Measurements from ENCODE around the gene SETD2. TPM values are rescaled to one million over a fixed set of nuclear protein-coding genes. Genes with fewer than 3 reads are reported as not detected.

Gene SETD2
- polyA plus RNA-seq, 4 donors, result 15.9 to 38.3 (median 18.7) TPM

DNA sequence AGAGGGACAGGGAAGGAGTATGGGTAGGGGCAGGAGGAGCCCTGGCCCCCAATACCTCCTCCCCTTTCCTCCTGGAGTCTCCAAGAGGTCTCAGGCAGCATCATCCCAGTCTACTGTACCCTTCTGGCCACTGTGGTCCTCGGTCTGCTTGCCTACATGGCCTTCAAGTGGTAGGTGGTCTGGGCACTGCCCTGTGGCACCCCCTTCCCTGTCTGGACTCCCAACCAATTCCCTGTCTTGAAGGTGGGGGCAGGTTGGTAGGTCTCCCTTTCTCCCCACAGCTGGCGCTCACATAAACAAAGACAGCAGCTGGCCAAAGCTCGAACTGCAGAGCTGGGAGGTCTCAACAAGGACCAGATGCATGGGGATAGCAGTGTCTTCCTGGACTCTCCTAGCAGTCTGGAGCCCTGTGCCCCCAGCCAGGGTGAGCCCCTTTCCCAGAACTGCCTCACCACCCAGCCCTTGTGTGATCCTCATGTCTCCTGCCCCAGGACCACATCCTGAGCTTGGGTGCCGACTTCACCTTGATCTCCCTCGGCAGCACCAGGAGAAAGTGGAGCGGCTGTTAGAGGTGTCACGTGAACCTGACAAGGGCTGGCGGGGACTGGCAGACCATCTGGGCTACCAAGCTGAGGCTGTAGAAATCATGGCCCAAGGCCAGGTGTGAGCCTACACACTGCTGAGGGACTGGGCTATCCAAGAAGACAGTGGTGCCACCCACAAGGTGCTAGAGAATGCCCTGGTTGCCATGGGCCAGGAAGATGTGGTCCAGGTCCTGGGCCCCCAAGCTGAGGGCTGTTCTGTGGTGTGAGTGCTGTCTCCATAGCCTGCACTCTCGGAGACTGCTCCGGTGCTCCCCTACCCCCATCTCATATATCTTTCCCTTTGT lies 151.3 kb downstream of the SETD2 start:
- peaks cover 3 to 49% (median 4%) of the 10 kb centered on the region in 3 donors for H3K4me1 ChIP-seq (ENCODE audit: control insufficient read depth in 3 of 3, insufficient read depth in 2 of 3, low read depth in 1 of 3, low read length in 2 of 3)
- H3K27me3 ChIP-seq (ENCODE audit: control insufficient read depth in 3 of 3, insufficient read depth in 3 of 3, low read length in 3 of 3), result no peaks in the 10 kb centered on the region
- no peak overlapping the region for H3K27ac ChIP-seq (ENCODE audit: low read depth in 1 of 3, low read length in 2 of 3)
- 84 to 86% (median 85%) methylated on average over 9 to 10 of the region's 10 CpGs for WGBS, 3 donors
- FAIRE-seq (no peak), DNase-seq (no peak)
- H3K36me3 ChIP-seq (ENCODE audit: control insufficient read depth in 3 of 3, insufficient read depth in 2 of 3, low read depth in 1 of 3, low read length in 3 of 3), result peaks cover 3 to 60% (median 6%) of the 10 kb centered on the region in 3 donors
- H3K9me3 ChIP-seq (ENCODE audit: control insufficient read depth in 2 of 2, insufficient read depth in 1 of 2, low read depth in 1 of 2, low read length in 1 of 2), result no peaks in the 10 kb centered on the region
- H3K4me3 ChIP-seq (ENCODE audit: low read depth in 1 of 3, low read length in 3 of 3), result no peak overlapping the region

DNA sequence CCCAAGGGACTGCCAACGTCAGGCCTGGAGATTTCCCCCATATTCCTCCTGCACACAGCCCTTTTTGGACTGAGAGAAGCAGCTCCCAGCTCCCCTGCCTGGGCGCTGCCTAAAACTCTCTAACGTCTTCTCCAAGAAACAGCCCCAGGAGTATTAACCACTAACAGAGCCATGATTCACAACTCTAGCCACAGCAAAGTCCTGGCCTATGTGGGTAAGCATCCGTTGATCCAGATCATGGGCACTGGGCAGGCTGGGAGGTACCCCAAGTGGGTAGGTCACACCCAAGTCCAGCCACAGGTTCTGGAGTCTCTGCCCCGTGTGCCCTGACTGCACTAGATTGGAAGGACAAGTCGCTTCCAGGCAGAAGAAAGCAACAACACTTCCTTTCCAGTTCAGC lies 152.5 kb downstream of the SETD2 start:
- no peaks in the 10 kb centered on the region for H3K9me3 ChIP-seq (ENCODE audit: control insufficient read depth in 2 of 2, insufficient read depth in 1 of 2, low read depth in 1 of 2, low read length in 1 of 2)
- peaks cover 0 to 61% (median 3%) of the 10 kb centered on the region in 3 donors for H3K36me3 ChIP-seq (ENCODE audit: control insufficient read depth in 3 of 3, insufficient read depth in 2 of 3, low read depth in 1 of 3, low read length in 3 of 3)
- H3K4me1 ChIP-seq (ENCODE audit: control insufficient read depth in 3 of 3, insufficient read depth in 2 of 3, low read depth in 1 of 3, low read length in 2 of 3), result peaks cover 3 to 39% (median 4%) of the 10 kb centered on the region in 3 donors
- H3K27me3 ChIP-seq (ENCODE audit: control insufficient read depth in 3 of 3, insufficient read depth in 3 of 3, low read length in 3 of 3), result no peaks in the 10 kb centered on the region
- H3K27ac ChIP-seq (ENCODE audit: low read depth in 1 of 3, low read length in 2 of 3), result no peak overlapping the region
- no peak overlapping the region for H3K4me3 ChIP-seq (ENCODE audit: low read depth in 1 of 3, low read length in 3 of 3)
- no peak for FAIRE-seq
- DNase-seq, result no peak
- 73 to 82% (median 81%) methylated on average over 6 of the region's 6 CpGs for WGBS, 3 donors

DNA sequence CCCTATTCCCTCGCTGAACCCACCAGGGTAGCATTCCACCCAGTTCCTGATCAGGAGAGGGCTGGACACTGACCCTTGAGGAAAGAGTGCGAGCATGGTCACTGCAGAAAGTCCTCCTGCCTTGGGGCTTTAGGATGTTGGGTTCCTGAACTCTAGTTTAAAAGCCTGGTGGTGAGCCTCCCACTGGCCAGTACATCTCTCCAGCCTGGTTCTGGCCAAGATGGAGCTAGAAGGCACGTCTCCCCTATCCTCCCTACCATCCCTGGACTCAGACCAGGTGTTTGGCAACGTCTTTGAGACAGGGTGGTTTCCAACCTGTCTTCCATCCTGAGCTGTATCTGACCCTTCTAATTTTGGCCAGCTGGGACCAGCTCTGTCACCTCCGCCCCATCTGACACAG lies 153.0 kb downstream of the SETD2 start:
- FAIRE-seq, result no peak
- no peak for DNase-seq
- H3K27me3 ChIP-seq (ENCODE audit: control insufficient read depth in 3 of 3, insufficient read depth in 3 of 3, low read length in 3 of 3), result no peaks in the 10 kb centered on the region
- H3K36me3 ChIP-seq (ENCODE audit: control insufficient read depth in 3 of 3, insufficient read depth in 2 of 3, low read depth in 1 of 3, low read length in 3 of 3), result peaks cover 0 to 63% (median 6%) of the 10 kb centered on the region in 3 donors
- no peak overlapping the region for H3K4me3 ChIP-seq (ENCODE audit: low read depth in 1 of 3, low read length in 3 of 3)
- H3K9me3 ChIP-seq (ENCODE audit: control insufficient read depth in 2 of 2, insufficient read depth in 1 of 2, low read depth in 1 of 2, low read length in 1 of 2), result no peaks in the 10 kb centered on the region
- H3K27ac ChIP-seq (ENCODE audit: low read depth in 1 of 3, low read length in 2 of 3), result no peak overlapping the region
- WGBS, 3 donors, result 81 to 85% (median 82%) methylated on average over 5 of the region's 5 CpGs
- H3K4me1 ChIP-seq (ENCODE audit: control insufficient read depth in 3 of 3, insufficient read depth in 2 of 3, low read depth in 1 of 3, low read length in 2 of 3), result peaks cover 3 to 34% (median 4%) of the 10 kb centered on the region in 3 donors

DNA sequence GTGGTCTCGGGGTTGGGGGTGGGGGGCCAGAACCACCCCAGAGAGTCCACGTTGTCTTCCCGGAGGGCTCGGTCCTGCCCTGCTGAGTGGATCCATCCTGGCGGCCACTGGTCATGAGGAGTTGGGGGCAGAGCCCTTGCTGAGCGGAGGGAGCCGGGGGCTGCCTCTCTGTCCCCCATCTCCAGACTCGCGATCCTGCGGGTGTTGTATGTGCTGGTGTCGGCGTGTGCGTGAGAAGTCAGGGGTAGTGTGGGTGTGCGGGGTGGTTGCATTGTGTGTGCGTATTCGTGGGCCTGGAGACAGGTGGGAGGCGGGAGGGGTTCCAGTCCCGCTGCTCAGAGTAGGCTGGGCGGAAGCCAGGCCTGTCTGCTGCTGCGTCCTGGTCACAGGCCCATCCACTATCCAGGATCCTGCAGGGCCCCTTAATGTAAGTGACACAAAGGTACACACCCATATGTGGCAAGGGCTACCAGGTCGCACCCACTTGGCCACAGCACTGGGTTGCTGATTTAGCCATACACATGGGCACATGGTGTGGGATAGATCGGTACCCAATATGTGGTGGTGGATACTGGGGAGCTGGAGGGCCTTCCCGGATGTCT lies 153.7 kb downstream of the SETD2 start:
- Histone ChIP-seq H3K4me3 (ENCODE audit: low read depth in 1 of 3, low read length in 3 of 3) (peak overlapping the region in 2 of 3 donors; percentile 22 to 79), H3K27me3 (ENCODE audit: control insufficient read depth in 3 of 3, insufficient read depth in 3 of 3, low read length in 3 of 3) (no peaks in the 10 kb centered on the region), H3K9me3 (ENCODE audit: control insufficient read depth in 2 of 2, insufficient read depth in 1 of 2, low read depth in 1 of 2, low read length in 1 of 2) (no peaks in the 10 kb centered on the region), H3K4me1 (ENCODE audit: control insufficient read depth in 3 of 3, insufficient read depth in 2 of 3, low read depth in 1 of 3, low read length in 2 of 3) (peaks cover 0 to 28% (median 3%) of the 10 kb centered on the region in 3 donors), H3K27ac (ENCODE audit: low read depth in 1 of 3, low read length in 2 of 3) (peak overlapping the region in 1 of 3 donors; percentile 85), H3K36me3 (ENCODE audit: control insufficient read depth in 3 of 3, insufficient read depth in 2 of 3, low read depth in 1 of 3, low read length in 3 of 3) (peaks cover 0 to 68% (median 10%) of the 10 kb centered on the region in 3 donors)
- WGBS, 3 donors, result 84 to 92% (median 92%) methylated on average over 20 to 23 of the region's 23 CpGs
- DNase-seq (no peak), FAIRE-seq (no peak)

DNA sequence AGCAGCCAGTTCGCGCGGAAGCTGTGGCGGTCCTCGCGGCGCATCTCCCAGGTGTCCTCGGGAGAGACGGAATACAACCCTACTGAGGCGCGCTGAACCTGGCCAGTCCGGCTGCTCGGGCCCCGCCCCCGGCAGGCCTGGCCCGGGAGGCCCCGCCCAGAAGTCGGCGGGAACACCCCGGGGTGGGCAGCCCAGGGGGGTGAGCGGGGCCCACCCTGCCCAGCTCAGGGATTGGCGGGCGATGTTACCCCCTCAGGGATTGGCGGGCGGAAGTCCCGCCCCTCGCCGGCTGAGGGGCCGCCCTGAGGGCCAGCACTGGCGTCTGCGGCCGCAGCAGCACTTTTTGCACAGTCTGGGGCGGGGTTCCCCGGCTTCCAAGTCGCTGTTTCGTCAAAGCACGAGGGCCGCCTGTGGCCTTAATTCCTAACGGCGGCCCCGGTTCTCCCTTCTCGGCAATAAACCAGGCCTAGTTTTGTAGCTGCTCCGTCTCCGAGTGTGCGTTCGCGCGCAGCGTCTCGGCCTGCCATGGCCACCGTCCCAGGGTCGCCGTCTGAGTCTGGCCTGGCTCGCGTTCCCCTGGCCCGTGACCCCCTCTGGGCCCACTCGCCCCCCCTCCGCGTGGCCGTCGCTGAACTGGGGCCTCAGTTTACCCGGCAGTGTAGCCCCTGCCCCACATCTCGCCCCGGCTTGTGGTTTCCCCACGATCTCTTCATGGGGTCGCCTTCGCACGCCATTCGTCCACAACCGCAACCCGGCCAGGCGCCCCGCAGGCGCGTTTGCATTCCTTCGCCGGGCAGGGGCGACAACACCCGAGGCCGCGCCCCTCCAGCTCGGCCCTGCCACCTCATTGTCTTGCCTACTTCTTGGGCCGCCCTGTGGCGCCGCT lies 154.4 kb downstream of the SETD2 start:
- 16 to 78% (median 63%) methylated on average over 73 to 85 of the region's 85 CpGs for whole genome bisulfite sequencing, 3 donors
- FAIRE-seq, result no peak
- Histone ChIP-seq H3K9me3 (ENCODE audit: control insufficient read depth in 2 of 2, insufficient read depth in 1 of 2, low read depth in 1 of 2, low read length in 1 of 2) (no peaks in the 10 kb centered on the region), H3K4me3 (ENCODE audit: low read depth in 1 of 3, low read length in 3 of 3) (peak overlapping the region; percentile 22 to 79 (median 32)), H3K36me3 (ENCODE audit: control insufficient read depth in 3 of 3, insufficient read depth in 2 of 3, low read depth in 1 of 3, low read length in 3 of 3) (peaks cover 0 to 71% (median 13%) of the 10 kb centered on the region in 3 donors), H3K4me1 (ENCODE audit: control insufficient read depth in 3 of 3, insufficient read depth in 2 of 3, low read depth in 1 of 3, low read length in 2 of 3) (peaks cover 0 to 25% (median 3%) of the 10 kb centered on the region in 3 donors), H3K27ac (ENCODE audit: low read depth in 1 of 3, low read length in 2 of 3) (peak overlapping the region; percentile 11 to 89 (median 85)), H3K27me3 (ENCODE audit: control insufficient read depth in 3 of 3, insufficient read depth in 3 of 3, low read length in 3 of 3) (no peaks in the 10 kb centered on the region)
- DNase-seq, result peak; percentile 14 to 95

DNA sequence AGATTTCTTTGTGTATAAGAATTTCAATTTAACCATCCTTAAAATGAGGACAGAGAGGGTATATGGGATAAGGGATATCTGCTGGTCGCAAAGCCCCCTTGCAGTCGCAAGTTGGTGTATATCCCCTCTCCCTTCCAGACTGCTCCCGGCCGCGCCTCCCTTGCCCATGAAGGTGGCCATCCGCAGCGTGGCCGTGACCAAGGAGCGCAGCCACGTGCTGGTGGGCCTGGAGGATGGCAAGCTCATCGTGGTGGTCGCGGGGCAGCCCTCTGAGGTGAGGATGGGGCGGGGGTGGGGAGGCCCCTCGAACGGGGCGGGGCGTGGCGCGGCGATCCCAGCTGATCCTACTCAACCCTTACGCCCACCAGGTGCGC lies 155.1 kb downstream of the SETD2 start:
- Histone ChIP-seq H3K27me3 (ENCODE audit: control insufficient read depth in 3 of 3, insufficient read depth in 3 of 3, low read length in 3 of 3) (no peaks in the 10 kb centered on the region), H3K36me3 (ENCODE audit: control insufficient read depth in 3 of 3, insufficient read depth in 2 of 3, low read depth in 1 of 3, low read length in 3 of 3) (peaks cover 0 to 73% (median 11%) of the 10 kb centered on the region in 3 donors), H3K4me3 (ENCODE audit: low read depth in 1 of 3, low read length in 3 of 3) (peak overlapping the region in 1 of 3 donors; percentile 79), H3K27ac (ENCODE audit: low read depth in 1 of 3, low read length in 2 of 3) (peak overlapping the region in 1 of 3 donors; percentile 89), H3K9me3 (ENCODE audit: control insufficient read depth in 2 of 2, insufficient read depth in 1 of 2, low read depth in 1 of 2, low read length in 1 of 2) (no peaks in the 10 kb centered on the region), H3K4me1 (ENCODE audit: control insufficient read depth in 3 of 3, insufficient read depth in 2 of 3, low read depth in 1 of 3, low read length in 2 of 3) (peaks cover 0 to 19% (median 3%) of the 10 kb centered on the region in 3 donors)
- WGBS, 3 donors, result 32 to 92% (median 68%) methylated on average over 13 to 23 of the region's 23 CpGs
- DNase-seq, result no peak
- no peak for FAIRE-seq

DNA sequence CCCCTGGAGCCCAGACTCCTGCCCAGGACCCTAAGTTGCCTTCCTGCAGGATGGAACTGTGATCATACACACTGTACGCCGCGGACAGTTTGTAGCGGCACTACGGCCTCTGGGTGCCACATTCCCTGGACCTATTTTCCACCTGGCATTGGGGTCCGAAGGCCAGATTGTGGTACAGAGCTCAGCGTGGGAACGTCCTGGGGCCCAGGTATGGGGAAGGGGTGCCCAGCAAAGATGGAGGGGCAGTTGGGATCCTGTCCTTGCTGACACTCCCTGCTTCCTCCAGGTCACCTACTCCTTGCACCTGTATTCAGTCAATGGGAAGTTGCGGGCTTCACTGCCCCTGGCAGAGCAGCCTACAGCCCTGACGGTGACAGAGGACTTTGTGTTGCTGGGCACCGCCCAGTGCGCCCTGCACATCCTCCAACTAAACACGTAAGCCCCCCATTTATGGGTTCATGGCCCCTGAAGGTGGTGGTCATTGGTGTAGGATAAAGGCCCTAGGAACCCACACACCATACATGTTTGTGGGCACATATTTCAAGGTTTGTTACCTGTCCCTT lies 155.6 kb downstream of the SETD2 start:
- no peaks in the 10 kb centered on the region for H3K9me3 ChIP-seq (ENCODE audit: control insufficient read depth in 2 of 2, insufficient read depth in 1 of 2, low read depth in 1 of 2, low read length in 1 of 2)
- peaks cover 0 to 73% (median 11%) of the 10 kb centered on the region in 3 donors for H3K36me3 ChIP-seq (ENCODE audit: control insufficient read depth in 3 of 3, insufficient read depth in 2 of 3, low read depth in 1 of 3, low read length in 3 of 3)
- no peak overlapping the region for H3K4me3 ChIP-seq (ENCODE audit: low read depth in 1 of 3, low read length in 3 of 3)
- 88 to 95% (median 92%) methylated on average over 13 of the region's 13 CpGs for WGBS, 3 donors
- H3K27me3 ChIP-seq (ENCODE audit: control insufficient read depth in 3 of 3, insufficient read depth in 3 of 3, low read length in 3 of 3), result no peaks in the 10 kb centered on the region
- no peak overlapping the region for H3K27ac ChIP-seq (ENCODE audit: low read depth in 1 of 3, low read length in 2 of 3)
- no peak for DNase-seq
- no peak for FAIRE-seq
- peaks cover 0 to 14% (median 3%) of the 10 kb centered on the region in 3 donors for H3K4me1 ChIP-seq (ENCODE audit: control insufficient read depth in 3 of 3, insufficient read depth in 2 of 3, low read depth in 1 of 3, low read length in 2 of 3)
